LHCN-M2 (cell line): ENCODE data around the gene GRIK3. TPM values are rescaled to one million over a fixed set of nuclear protein-coding genes. Genes with fewer than 3 reads are reported as not detected.

Source experiments
- DNase-seq: peaks from one replicate; pipeline ENCODE4 v3.0.0-alpha.2; 2012; ENCODE audit warnings: low read depth
- total RNA-seq: library from RNA; depleted of rRNA; stranded (reverse); fragments of >200 nt; gene quantifications from 2 replicates; pipeline ENCODE4 v1.2.3, GENCODE V29; 2014

Gene GRIK3
- total RNA-seq, 1 experiment from 2014 or later: not detected

DNA sequence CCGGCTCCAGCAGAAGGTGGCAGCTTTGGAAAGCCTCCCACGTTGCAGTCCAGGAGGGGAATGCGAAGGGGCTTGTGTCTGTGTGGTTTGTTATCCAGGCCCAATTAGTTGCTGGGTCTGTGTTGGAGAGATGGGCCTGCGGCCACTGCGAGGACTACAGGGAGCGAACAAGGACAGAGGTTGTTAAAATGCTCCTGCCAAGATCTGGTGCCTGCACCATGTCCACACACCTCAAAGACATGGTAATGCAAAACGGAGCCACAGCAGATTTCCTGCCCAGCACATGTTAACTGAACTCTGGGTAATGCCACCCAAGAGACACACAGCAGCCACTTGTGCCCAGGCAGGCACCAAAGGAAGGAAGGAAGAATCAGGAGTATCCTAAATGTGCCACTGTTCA lies 18.6 kb downstream of the GRIK3 start:
- no peak for DNase-seq

DNA sequence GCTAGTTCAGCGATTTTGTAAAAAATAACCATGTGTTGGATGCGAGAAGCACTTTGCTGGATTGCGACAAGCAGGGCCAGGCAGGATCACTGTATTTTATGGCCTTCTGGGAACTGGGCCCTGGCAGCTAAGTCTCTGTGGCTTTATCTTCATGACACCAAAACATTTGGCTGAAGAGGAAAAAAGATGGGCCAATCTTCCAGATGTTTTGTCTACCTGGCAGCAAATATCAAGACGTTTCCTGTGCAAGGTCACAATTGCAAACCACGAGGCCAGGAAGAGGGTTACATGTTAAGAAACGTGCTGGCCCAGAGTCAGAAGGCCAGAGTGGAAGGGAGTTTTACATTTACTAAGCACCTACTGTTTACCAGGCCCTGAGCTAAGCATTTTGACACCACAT lies 22.1 kb downstream of the GRIK3 start:
- DNase-seq: no peak

DNA sequence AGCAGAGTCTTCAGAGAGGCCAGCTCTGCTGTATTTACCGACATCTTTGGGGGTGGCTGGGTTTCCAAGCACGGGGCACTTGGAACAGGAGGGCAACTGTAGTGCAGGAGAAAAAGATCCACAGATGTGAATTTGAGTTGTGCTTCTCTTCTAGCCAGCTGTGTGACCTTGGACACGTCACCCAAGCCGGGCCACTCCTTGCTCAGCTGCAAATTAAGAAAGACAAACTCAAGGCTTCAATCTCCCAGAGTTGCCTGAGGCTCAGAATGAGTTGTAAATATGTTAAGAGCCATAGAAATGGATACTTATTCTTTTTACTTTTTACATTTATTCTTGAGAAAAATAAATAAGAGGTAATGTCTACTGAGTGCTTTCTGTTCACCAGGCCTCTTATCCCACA lies 24.3 kb downstream of the GRIK3 start:
- DNase-seq: no peak

DNA sequence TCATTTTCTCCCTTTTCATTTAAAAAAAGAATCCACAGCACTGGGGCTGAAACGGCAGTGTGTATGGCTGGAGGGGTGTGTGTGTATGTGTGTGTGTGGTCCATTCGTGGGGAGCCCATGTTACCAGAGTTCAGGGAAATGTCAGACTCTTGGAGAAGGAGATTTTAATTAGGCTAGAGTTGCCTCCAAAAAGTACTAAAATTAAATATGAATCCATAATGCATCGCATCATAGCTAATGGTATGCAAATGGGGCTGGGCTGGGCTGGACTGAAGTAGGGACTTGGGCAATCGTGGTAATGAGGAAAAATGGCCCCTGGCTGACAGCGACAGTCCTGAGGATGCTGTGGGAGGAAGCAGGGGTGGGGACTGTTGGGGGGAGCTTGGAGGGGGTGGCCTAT lies 24.8 kb downstream of the GRIK3 start:
- no peak for DNase-seq

DNA sequence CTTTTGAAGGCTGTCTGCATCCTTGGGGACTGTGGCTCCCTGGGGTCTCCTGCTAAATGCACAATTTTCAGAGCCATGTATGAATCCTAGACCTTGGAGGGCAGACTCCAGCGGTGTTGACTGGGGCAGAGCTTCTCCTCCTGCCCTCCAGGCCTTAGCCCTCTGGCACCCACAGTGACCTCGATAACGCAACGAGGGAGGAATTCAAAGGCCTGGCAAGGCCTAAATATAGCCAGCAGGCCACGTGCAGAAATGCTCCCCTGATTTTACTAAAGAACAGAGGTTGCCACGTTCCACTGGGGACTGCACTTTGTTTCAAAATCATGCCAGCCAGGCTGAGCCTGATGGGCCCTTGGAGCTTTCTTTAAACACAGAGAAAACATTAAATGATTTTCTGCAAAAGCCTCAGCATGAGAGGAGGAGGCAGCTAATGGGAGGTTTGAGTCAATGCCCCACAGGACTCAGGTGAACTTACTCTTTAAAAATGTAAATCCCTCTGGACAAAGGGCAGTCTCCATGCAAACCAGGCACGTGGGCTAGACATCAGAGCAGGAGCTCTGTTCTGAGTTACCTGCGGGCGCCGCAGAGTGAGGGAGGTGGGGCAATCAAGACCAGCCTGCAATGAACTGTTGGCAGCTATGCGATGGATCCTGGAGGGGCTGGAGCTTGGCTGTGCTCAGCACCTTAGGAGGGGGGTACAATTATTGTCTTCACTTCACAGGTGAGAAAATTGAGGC lies 28.0 kb downstream of the GRIK3 start:
- DNase-seq: no peak

DNA sequence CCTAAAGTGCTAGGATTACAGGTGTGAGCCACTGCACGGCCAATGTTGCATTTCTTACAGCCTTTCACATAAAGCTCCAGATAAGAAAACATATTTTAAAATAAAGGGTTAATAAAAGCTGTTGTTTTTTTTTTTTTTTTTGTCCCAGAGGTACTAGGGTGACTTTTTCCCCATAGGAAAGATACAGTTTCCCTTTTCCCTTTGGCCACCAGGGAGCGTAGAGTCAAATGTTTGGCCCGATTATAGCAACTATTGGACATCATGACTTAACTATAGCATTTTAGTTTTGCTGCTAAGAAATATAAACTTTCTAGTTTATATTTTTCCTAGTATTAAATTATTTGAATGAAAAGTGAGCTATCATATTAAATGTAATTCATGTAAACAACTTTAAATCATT lies 31.4 kb downstream of the GRIK3 start:
- no peak for DNase-seq

DNA sequence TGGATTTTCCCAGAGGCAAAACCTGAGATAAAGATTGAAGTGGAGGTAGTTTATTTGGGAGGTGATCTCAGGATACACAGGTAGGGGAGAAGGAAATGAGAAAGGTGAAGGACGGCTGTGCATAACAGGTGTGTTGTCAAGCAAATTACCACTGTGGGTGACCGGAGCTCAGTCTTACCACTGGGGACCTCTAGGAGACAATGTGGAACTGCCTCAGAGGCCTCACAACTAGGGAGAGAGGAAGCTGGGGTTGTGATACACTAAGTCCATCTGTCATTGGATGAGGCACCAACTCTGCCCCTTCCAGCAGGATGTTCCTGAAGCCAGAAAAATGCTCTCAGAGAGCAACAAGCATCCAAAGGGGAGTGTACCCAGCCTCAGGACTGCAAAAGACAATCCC lies 32.6 kb downstream of the GRIK3 start:
- no peak for DNase-seq

DNA sequence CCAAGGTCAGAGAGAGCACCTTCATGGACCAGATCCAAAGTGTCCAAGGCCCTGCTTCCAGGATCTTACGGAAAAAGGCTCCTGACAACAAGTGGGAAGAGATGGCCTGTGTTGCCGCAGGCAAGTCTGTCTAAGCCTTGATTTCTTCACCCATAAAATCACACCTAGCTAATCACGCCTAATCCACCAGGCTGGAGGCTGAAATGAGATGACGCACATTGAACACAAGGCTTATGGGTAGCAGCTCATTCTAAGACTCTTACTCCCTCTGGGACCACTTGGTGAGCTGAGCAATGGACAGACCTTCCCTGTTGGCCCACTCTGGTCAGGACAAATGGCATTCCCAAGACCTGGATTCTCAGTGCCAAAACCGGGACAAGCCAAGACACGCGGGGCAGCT lies 38.2 kb downstream of the GRIK3 start:
- no peak for DNase-seq

DNA sequence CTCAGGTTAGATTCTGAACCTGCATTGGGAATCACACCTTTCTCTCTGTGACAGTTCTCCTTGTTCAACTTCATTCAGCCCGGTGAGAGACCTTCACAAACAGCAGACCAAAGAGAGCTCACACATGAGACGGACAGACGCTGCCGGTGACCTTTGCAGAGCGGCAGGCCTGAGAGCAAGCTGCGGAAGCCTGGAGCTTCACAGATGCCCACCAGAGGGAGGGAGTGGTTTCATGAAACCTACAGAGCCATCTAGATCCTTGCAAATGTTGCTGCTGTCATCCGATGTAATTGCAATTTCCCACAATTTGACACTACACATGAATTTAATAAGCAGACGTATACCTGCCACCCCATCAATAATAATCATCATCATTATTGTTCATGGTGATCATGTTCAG lies 39.4 kb downstream of the GRIK3 start:
- DNase-seq: no peak

DNA sequence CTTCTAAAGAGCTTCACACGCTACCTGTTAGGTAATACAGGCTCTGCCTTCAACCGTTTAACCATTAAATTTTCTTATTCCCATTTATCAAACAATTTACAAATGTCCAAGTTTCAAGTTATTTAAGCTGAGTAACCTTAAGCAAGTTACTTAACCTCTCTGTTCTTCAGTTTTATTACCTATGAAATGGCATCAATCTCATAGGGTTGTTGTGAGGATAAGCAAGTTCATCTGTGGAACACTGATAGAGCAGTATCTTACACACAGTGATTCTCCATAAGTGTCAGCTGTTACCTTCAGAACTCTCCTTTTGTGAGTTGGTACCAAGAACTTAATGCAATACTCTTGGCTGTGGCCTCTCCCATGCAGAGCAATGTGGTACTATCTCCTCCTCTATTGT lies 40.0 kb downstream of the GRIK3 start:
- DNase-seq: no peak

DNA sequence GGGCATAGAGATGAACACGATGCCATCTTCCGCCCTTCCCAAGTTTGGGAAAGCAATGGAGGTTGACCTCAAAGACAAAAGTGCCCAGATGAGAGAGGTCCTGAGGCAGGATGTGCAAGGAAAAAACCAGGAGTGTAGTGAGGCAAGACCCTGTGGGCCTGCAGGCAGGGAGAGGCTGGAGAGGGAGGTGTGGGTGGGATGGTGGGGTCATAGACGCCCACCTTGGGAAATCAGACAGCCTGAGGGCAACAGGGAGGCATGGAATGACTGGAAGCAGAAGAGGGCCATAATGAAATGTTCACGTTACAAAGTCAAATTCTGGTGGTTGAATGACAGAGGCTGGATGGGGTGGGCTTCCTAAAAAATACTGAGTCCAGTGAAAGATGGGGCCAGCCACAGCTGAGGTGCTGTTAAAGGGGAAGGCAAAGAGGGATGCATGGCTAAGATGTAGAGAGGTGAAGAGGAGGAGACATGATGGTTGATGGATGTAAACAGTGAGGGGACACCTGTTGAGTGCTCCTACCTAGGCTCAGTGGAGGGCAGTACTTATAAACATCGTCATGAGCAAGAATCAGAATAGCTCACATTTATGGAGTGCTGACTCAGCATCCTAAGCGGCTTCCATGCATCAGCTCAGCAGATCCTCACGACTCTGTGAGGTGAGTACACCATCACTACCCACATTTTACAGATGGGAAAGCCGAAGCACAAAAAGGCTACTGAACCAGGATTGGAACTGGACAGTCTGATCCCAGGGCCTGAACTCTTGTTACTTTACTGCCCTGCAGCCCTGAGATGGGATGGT lies 42.0 kb downstream of the GRIK3 start:
- DNase-seq: no peak

DNA sequence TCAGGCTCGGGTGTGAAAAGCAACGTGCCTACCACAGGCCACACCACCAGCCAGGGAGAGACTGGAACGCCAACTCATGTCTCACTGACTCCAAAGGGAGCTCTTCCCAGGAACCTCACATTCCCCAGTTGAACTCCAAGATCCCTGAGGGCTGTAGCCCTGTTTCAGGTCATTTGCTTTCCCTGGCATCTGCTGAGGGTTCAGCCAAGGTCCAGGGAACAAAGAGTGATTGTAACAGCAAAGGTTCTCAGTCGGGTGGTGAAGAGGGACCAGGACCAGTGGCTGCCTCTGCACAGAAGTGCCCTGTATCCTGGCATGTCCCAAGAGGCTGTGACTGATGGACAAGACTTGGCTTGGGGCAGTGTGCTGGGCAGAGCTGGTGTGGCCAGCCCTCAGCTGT lies 42.8 kb downstream of the GRIK3 start:
- no peak for DNase-seq

DNA sequence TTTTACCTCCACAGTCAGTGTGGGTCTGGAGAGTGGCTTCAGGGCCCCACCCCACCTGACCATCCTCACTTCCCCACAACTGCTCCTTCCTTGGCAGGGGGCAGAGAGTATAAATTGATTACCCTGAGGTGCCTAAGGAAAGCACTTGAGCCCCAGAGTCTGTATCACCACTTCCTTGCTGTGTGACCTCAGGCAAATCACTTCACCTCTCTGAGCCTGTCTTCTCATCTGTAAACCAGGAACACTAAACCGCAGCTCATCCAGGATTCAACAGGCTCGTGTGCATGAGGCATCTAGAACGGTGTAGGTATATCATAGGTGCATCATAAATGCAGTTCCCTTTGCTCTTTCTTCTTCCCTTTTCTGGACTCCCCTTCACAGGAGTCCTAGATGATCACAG lies 43.4 kb downstream of the GRIK3 start:
- DNase-seq: no peak

DNA sequence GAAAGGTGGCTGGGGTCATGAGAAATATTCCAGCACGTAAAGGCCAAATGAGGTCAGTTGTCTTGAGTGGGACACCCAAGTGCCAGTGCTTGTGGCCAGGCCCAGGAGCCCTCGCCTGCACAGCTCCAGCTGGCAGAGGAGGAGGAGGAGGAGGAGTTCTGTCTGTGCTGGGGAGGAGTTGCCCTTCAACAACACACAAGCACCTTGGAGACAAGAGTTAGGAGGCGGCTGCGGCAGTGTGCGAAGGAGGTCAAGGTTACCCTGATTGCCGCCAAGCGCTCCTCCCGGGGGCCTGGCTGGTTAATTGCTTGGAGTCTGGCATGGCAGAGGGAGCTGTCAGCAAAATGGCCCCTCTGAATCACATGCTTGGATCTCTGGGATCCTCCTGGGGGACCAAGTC lies 45.1 kb downstream of the GRIK3 start:
- DNase-seq: no peak

DNA sequence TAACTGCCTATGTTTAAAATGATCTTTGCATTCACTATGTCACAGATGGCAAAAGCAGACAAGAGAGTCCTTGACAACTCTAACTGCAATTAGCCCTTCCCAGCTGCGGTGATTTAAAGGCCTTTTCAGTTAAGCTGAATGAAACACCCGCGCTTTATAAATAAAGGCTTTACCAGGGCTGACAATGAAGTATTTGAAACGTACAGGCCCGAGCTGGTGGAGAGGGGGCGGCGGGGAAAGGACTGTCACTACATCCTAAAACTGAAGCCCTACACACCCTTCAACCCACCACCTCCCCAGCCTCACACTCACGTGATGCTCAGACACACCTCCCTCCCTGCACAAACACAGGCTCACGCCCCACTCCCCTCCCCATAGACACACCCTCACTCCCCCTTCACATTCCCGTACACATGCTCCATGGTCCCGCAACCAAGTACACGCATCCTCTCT lies 45.5 kb downstream of the GRIK3 start:
- DNase-seq: no peak

DNA sequence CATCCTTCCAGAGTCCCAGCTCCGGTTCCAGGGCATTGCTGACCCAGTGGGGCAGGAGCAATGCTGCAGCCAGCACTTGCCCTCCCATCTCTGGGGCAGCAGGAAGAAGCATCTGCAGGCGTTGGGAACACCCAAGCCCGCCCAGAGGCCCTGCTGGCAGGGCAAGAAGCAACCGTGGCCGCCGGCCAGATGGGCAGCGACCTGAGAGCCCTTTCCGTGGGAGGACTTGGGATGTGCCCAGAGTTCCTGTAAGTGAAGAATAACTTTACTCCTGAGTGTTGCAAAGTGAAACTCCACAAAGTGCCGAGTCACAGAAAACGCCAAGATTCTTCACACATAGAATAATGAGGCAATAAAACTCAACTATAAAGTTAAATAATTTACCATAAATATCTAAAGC lies 46.0 kb downstream of the GRIK3 start:
- DNase-seq: no peak

DNA sequence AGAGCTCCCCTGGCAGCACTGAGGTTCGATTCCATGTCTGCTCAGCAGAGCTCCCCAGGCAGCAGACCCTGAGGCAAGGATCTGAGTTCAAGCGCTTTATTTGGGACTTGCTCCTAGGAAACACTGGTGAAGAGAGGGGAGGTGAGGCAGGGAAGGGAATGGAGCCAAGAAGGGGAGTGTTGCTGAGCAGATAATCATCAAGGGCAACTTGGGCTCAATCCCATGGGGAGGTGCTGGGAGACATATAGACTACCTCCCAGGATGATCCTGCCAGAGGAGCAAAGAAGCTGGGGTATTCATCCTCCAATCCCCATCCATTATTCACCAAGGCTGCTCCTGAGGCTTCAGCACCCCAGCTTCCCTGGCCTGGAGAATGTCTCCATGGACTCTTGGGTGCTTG lies 47.0 kb downstream of the GRIK3 start:
- DNase-seq: no peak

DNA sequence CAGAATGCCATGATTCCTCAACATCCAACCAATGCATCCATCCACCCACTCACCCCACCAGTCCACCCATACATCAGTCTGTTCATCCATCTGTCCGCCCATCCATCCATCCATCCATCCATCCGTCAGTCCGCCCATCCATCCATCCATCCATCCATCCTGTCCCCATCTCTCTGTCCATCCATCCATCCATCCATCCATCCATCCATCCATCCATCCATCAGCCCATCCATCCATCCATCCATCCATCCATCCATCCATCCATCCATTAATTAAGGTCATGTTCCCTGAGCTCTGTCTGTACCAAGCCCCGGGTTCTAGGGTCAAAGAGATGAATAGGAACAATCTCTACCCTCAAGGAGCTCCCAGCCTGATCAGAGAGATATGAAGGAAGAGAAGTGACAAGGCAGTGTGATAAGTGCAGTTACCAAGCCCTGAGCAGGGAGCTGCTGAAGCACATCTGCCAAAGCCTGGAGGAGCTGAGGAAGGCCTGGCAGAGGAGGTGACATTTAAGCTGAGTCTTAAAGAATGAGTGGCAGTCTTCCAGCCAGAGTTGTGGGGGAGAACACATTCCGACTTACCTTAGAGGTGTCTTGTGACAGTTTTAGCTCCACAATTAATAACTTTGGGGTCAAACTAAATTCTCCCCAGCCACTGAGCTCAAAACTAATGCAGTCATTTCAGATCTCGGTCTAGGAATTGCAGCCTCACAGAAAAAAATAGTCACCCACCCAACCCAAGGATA lies 47.9 kb downstream of the GRIK3 start:
- no peak for DNase-seq

DNA sequence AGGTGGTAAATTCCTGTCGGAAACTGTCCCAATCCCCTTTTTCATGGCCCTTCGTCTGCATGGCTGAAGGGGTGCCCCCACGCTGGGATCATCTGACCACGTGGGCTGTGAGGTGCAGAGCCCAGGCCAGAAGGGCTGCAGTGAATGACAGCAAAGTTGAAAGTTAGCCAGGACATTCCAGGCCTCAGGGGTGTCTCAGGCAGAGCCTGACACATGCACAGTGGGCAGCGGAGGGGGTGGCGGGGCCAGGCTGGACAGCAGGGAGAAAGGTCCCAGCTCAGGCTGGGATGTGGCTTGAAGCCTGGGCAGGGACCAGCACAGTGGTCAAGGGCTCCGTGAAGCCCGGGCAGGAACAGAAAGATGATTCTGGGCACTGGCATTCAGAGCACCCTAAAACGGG lies 49.6 kb downstream of the GRIK3 start:
- no peak for DNase-seq

DNA sequence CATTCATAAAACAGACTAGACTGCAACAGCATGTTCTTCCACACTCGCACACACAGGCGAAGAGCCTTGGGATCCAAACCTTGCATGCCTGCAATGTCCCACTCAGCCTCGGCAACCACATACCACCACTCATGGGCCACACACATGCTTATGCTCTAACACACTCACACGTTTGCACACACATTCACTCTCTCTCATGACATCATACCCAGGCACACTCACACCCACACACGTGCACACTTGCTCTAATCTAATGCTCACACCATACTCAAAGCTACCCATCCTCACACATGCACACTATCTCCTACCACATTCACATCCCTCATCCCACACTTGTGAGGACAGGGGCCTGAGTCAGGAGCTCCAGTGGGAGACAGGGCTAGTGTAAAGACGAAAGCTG lies 50.3 kb downstream of the GRIK3 start:
- no peak for DNase-seq

DNA sequence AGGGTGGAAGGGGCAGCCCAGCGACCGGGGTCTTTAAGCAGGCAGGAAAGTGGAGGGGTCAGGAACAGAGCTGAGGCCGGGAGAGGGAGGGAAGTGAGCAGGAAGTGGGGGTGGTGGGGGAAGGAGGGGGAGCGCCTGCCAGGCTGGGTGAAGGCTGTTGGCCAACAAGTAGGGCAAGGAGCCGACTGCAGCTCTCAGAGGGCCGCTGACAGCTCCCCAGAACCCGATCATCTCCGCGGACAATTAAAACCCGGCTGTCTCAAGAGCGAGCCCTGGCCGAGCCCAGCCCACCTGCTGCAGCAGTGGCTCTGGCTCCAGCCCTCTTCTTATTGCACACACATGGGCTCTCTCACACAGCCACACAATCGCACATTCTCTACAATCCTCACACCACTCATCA lies 51.6 kb downstream of the GRIK3 start:
- no peak for DNase-seq

DNA sequence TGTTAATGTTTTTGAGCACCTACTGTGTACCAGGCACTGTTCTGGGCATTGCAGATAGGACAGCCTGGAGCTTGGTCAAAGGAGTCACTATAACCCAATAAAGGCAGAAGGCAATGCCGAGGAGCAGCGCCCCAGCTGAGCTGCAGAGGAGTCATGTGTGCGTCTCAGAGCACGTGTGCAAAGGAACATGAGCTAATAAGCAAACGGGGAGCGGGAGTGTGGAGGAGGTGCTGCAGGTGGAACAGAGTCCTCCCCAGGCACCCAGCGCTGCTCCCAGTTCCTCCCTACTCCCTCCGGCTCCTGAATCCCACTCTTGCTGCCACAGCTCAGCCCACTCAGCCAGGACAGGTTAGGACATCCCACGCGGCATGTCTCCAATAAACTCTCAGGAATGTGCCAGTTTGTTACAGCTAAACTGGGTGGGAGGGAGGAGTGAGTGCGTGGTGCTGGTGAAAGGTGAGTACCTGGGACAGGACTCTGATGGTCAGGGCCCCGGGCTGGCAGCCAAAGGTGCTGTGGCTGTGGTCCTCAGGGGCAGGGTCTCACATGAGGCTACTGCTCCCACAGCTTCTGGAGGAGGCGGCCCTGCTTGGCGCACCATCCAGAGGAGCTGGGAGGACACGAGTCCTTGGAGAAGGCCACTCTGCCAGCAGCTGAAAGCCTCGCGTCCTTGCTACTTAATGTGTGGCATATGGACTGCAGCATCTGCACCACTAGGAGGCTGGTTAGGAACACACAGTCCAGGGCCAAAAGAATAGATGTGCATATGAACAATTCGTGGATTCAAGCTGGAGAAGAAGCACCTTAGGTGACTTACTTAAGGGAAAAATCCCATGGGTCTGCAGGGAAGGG lies 52.3 kb downstream of the GRIK3 start:
- DNase-seq: no peak
